ENCODE data around the gene HIVEP2. TPM values are rescaled to one million over a fixed set of nuclear protein-coding genes. Genes with fewer than 3 reads are reported as not detected.

HIVEP2 gene
- polyA plus RNA-seq, 3 donors = 0.16 to 1.4 (median 0.64) TPM

GRCh38 chr6:142883011-142883410, 62.0 kb downstream of the HIVEP2 start:
- Mint-ChIP-seq H3K9me3 (peaks cover 0 to 2% (median 0%) of the 10 kb centered on the region in 7 donors), H3K36me3 (no peaks in the 10 kb centered on the region), H3K4me3 (no peak overlapping the region), H3K27me3 (ENCODE audit: low read depth in 3 of 3) (peaks cover 0 to 2% (median 0%) of the 10 kb centered on the region in 3 donors), H3K27ac (no peak overlapping the region), H3K4me1 (peaks cover 28% of the 10 kb centered on the region)
- Histone ChIP-seq H3K9ac (ENCODE audit: insufficient read depth, low read length, poor library complexity, severe bottlenecking) (no peak overlapping the region), H3K4me3 (replicated peaks in 1 of 3; ENCODE audit: low read depth in 2 of 3, low read length in 3 of 3) (no peak overlapping the region), H3K27me3 (ENCODE audit: control insufficient read depth in 2 of 2, insufficient read depth in 2 of 2, low read length in 2 of 2) (no peaks in the 10 kb centered on the region), H3K4me1 (ENCODE audit: control insufficient read depth in 1 of 2, insufficient read depth in 2 of 2, low read length in 2 of 2) (peaks cover 12 to 13% of the 10 kb centered on the region in 2 donors), H4K20me1 (ENCODE audit: insufficient read depth, low read length) (no peaks in the 10 kb centered on the region), H3K9me3 (replicated peaks in 1 of 2; ENCODE audit: control insufficient read depth in 1 of 2, insufficient read depth in 1 of 2, low read length in 2 of 2) (no peaks in the 10 kb centered on the region), H2AFZ (ENCODE audit: insufficient read depth, low read depth, low read length, poor library complexity, severe bottlenecking) (no peak overlapping the region), H3K4me2 (replicated peaks; ENCODE audit: extremely low read depth, low read length, poor library complexity, severe bottlenecking) (no peak overlapping the region), H3K36me3 (replicated peaks in 1 of 2; ENCODE audit: control insufficient read depth in 1 of 2, insufficient read depth in 2 of 2, low read length in 2 of 2) (no peaks in the 10 kb centered on the region), H3K27ac (ENCODE audit: low read depth in 1 of 2, low read length in 2 of 2) (no peak overlapping the region), H3K79me2 (ENCODE audit: insufficient read depth, low read length) (no peaks in the 10 kb centered on the region)
- whole genome bisulfite sequencing (ENCODE audit: insufficient coverage) = no CpG with 5 or more reads among the region's 3 CpGs
- no peak for TF ChIP-seq CTCF (IDR thresholded peaks at IDR 0.05)
- intact Hi-C loops (cut with micrococcal nuclease) = no loop called here
- no peak for DNase-seq

- no peaks in the 10 kb centered on the region for H3K79me2 ChIP-seq (ENCODE audit: insufficient read depth, low read length)
- Mint-ChIP-seq H3K27me3 (ENCODE audit: low read depth in 3 of 3) (peaks cover 0 to 2% (median 0%) of the 10 kb centered on the region in 3 donors), H3K4me3 (no peak overlapping the region), H3K9me3 (peaks cover 0 to 2% (median 0%) of the 10 kb centered on the region in 7 donors), H3K36me3 (no peaks in the 10 kb centered on the region), H3K4me1 (peaks cover 23% of the 10 kb centered on the region), H3K27ac (no peak overlapping the region)
- H3K4me2 ChIP-seq (replicated peaks; ENCODE audit: extremely low read depth, low read length, poor library complexity, severe bottlenecking) = no peak overlapping the region
- no CpG with 5 or more reads among the region's 3 CpGs for WGBS (ENCODE audit: insufficient coverage)
- H3K27me3 ChIP-seq (ENCODE audit: control insufficient read depth in 2 of 2, insufficient read depth in 2 of 2, low read length in 2 of 2) = no peaks in the 10 kb centered on the region
- H3K9me3 ChIP-seq (replicated peaks in 1 of 2; ENCODE audit: control insufficient read depth in 1 of 2, insufficient read depth in 1 of 2, low read length in 2 of 2) = no peaks in the 10 kb centered on the region
- no peak for DNase-seq
- no peak overlapping the region for H2AFZ ChIP-seq (ENCODE audit: insufficient read depth, low read depth, low read length, poor library complexity, severe bottlenecking)
- H3K9ac ChIP-seq (ENCODE audit: insufficient read depth, low read length, poor library complexity, severe bottlenecking) = no peak overlapping the region
- H3K4me3 ChIP-seq (replicated peaks in 1 of 3; ENCODE audit: low read depth in 2 of 3, low read length in 3 of 3) = no peak overlapping the region
- intact Hi-C loops (cut with micrococcal nuclease) = no loop called here
- no peak overlapping the region for H3K27ac ChIP-seq (ENCODE audit: low read depth in 1 of 2, low read length in 2 of 2)
- no peak for TF ChIP-seq CTCF (IDR thresholded peaks at IDR 0.05)
- H4K20me1 ChIP-seq (ENCODE audit: insufficient read depth, low read length) = no peaks in the 10 kb centered on the region
- H3K4me1 ChIP-seq (ENCODE audit: control insufficient read depth in 1 of 2, insufficient read depth in 2 of 2, low read length in 2 of 2) = peaks cover 12 to 13% of the 10 kb centered on the region in 2 donors
- H3K36me3 ChIP-seq (replicated peaks in 1 of 2; ENCODE audit: control insufficient read depth in 1 of 2, insufficient read depth in 2 of 2, low read length in 2 of 2) = no peaks in the 10 kb centered on the region
Observed at GRCh38 chr6:142881761-142882160, 63.2 kb downstream of the HIVEP2 start.
